ENCODE data around the gene PJVK.
A peak's percentile ranks its signal among the peaks of the same experiment; 100 is the strongest.
"Not testable (repeated sequence)": the region's sequence is repeated elsewhere in the genome, so short reads cannot be mapped to it uniquely, and the experiment has no call there.

PJVK gene

GRCh38 chr2:178450774-178451525 lies at the start of gene PJVK, which contains the start of gene PRKRA:
TSS of gene PJVK (plus strand) at chr2:178451378. CDS start at chr2:178453410, 2,032 bp downstream.
TSS of gene PRKRA (minus strand) at chr2:178451175. CDS start at chr2:178451030, 145 bp downstream.
- peak; percentile 96 for DNase-seq

GRCh38 chr2:178401994-178402437 lies 49.2 kb upstream of the PJVK start:
- no peak for DNase-seq

DNA sequence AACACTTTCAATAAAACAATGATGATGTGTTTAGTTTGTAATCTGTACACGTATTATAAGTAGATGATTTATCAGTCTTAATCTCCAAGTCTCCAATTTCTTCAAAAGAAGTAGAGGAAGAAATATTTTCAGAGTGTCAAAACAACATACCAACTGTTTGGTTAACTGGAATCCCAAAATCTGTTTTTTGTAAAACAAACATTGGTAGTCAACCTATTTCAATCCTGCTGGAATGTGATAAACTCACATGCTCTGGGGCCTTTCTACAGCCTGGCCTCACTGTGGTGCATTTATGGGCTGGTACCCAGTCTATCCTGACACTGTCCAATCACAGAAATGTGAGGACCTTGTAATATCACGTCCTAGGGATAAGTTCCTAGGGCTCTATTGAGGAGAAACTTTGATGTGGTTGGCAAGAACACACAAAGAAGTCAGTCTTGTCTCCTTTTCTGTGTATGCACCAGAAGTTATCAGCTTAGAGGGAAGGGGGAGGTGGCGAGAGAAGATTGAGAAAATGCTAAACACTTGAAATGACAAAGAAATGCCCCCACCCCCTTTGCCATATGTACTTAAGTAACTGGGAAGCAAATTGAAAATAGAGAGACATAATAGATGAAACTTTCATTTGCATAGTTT lies 47.4 kb upstream of the PJVK start:
- DNase-seq, result no peak

GRCh38 chr2:178404368-178404767 lies 46.8 kb upstream of the PJVK start:
- no peak for DNase-seq

- no peak for DNase-seq
These were observed 41.9 kb upstream of the PJVK start for GRCh38 chr2:178409261-178409660.

- DNase-seq, result no peak
These were observed 39.1 kb upstream of the PJVK start for GRCh38 chr2:178412047-178412446.

GRCh38 chr2:178412453-178412852 lies 38.7 kb upstream of the PJVK start:
- not testable (repeated sequence) for DNase-seq

DNA sequence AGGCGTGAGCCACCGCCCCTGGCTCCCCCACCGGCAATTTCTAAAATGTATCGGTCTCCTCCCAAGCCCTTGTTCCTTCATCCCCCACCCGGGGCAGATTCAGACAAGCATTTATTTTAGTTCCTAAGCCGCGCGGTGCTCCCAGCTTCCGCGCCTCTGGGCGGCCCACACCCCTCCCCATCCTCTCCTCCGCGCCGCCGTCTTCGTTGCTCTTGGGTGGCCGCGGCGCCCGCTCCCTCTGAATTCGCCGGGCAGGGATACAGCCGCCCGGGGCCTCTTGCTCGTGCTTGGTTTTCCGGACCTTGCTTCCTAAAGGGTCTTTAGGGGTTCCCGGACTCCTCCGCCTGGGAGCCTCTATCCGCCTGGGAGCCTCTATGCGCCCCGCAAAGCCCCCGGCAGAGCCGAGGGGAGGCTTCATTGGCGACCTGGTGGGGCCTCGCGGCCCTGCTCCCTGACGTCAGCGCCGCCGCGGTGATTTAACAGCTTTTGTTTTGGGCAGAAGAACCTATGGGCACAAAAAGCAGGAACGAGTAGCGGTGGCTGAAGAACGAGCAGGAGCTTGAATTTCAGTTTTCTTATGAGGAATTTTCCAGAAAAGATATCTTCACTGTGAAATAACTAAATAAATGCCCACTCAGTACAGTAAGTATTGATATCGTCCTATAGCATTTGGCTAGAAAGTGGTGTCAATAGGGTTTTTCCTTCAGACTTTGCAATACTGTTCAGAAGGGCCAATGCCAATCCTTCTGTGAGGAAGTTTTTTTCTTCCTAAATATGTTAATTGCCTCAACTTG lies 37.5 kb upstream of the PJVK start:
- peak; percentile 73 for DNase-seq

GRCh38 chr2:178414266-178415247 lies 36.6 kb upstream of the PJVK start:
- DNase-seq, result peak; percentile 82

DNA sequence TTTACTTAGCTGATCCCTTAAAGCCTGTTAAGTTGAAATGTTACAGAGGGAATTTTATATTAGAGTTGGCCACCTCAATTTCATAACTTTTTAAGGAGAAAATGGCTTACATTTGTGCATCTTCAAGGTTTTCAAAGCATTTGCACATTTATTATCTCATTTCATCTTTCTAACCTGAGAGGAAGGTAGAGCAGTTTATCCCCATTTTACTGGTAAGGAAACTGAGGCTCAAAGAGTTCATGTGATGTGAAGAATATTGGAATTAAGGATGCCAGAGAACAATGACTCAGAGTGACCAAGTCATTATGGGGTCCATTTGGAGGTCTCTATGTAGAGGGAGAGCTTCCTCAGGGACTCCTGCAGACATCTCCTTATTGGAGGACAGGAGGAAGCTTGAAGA lies 35.2 kb upstream of the PJVK start:
- no peak for DNase-seq

- no peak for DNase-seq
These were observed 33.3 kb upstream of the PJVK start for GRCh38 chr2:178417916-178418315.

DNA sequence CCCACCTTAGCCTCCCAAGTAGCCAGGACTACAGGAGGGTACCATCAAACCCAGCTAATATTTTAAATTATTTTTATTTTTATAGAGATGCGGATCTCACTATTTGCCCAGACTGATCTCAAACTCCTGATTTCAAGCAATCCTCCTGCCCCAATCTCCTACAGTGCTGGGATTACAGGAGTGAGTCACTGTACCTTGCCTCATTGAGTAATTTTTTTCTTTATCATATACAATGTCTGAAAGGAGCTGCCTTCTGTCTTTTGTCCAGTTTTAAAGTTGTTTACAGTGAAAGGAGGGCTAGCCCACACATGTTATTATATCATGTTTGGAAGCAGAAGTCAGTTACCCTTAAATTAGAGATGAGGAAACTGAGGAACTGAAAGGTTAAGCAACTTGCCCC lies 32.8 kb upstream of the PJVK start:
- DNase-seq, result no peak

DNA sequence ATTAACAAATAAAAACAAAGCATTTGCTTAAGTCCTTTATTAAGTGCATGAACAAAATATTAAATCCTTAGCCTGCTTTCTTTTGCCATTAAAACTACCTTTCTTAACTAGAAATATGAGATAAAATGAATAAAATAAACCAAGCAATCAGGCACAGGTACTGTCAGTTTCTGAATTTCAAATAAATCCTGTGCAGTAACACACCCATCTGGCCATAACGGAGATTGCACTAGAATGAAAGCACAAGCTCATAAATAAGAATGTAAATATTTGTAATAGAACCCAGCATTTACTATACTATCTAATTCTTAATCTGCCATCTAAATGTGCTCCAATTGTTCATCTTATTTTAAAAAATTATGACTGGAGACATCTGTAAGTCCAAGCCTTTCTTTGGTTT lies 32.1 kb upstream of the PJVK start:
- DNase-seq, result no peak

GRCh38 chr2:178420463-178420999 lies 30.6 kb upstream of the PJVK start:
- no peak for DNase-seq

DNA sequence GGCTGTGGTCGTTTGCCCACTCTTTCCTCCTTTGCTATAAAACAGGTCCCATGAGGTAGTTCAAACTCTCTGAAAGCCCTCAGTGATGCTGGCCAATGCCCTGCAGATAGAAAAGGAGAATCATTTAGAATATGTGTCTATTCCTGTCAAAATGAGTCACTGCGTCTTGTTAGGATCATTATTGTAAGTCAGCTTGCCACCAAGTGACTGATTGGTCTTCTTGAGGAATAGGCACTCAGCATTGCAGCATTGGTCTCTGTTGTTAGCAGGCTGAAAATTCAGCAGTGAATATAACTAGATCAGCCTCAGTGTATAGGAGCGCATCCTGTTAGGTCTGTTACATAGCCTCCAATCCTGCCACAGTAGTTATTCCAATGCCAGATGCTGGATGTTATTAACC lies 29.1 kb upstream of the PJVK start:
- DNase-seq, result no peak

DNA sequence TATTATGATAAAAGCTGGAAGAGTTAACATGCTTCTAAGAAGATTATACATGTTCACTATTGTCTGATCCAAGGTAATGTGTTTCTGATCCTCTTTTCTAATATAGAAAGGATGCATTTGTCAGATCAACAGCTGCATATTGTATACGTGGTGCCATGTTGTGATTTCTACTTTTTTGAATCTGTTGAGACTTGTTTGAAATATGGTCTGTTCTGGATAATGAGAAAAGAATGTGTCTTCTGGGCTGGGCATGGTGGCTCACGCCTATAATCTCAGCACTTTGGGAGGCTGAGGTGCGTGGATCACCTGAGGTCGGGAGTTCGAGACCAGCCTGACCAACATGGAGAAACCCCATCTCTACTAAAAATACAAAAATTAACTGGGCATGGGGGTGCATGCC lies 27.4 kb upstream of the PJVK start:
- DNase-seq, result not testable (repeated sequence)

- no peak for DNase-seq
These were observed 25.8 kb upstream of the PJVK start for GRCh38 chr2:178425255-178425827.

GRCh38 chr2:178426388-178426787 lies 24.8 kb upstream of the PJVK start:
- DNase-seq, result no peak

GRCh38 chr2:178427458-178427857 lies 23.7 kb upstream of the PJVK start:
- DNase-seq, result no peak

DNA sequence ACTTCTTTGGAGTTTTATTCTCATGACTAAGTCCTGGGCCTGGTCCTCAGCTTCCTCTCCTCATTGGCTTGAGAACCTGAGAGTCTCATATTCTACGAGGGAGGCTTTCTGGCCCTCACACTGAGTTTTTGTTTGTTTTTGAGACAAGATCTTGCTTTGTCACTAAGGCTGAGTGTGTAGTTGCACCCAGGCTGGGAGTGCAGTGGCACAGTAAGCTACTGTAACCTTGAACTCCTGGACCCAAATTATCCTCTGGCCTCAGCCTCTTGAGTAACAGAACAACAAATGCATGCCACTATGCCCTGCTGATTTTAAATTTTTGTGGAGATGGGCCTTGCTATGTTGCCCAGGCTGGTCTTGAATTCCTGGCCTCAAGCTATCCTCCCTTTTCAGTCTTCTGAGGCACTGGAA lies 22.8 kb upstream of the PJVK start:
- DNase-seq, result no peak

DNA sequence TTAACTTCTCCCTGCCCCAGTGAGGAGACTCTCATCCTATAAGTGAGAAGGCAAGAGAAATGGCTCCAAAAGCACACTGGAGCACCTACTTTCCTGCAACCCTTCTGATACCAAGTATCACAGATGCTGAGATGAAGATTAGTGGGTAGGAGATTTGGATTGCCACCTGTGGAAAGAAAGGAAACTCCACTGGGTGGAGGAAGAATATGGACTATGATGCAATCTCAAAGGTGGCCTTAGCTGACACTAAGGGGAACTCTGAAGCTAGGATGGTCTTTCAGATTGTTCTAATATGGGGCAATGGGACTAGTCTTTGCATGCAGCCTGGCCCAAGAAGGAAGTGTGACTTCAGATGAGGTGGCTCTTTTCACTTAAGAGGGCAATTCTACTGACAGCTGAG lies 21.8 kb upstream of the PJVK start:
- DNase-seq, result no peak

DNA sequence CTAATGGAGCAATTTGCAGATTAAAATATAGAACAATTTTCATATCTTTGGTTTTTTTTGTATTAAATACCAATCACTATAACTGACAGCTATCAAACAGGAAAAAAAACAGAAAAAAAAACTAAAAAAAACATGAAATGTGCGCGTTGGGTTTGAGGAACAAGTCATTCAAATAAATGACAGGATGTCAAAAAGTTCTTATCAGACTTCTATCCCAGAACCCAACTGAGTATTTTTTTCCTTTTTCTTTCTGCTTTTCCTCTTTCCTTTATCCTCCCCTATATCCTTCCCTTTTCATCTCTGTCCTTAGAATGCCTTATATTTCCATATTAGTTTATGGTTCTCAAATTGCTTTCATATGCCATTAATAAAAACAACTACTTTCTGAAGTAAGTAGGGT lies 14.5 kb upstream of the PJVK start:
- DNase-seq, result no peak
